ENCODE data around the gene HSPH1. TPM values are rescaled to one million over a fixed set of nuclear protein-coding genes. Genes with fewer than 3 reads are reported as not detected.

The HSPH1 gene
- total and polyA plus RNA-seq, 2 of the 13 experiments (the other 11 are each of a cell fraction or from before 2014, with no cell fraction given), result 13.0 to 62.9 TPM

DNA sequence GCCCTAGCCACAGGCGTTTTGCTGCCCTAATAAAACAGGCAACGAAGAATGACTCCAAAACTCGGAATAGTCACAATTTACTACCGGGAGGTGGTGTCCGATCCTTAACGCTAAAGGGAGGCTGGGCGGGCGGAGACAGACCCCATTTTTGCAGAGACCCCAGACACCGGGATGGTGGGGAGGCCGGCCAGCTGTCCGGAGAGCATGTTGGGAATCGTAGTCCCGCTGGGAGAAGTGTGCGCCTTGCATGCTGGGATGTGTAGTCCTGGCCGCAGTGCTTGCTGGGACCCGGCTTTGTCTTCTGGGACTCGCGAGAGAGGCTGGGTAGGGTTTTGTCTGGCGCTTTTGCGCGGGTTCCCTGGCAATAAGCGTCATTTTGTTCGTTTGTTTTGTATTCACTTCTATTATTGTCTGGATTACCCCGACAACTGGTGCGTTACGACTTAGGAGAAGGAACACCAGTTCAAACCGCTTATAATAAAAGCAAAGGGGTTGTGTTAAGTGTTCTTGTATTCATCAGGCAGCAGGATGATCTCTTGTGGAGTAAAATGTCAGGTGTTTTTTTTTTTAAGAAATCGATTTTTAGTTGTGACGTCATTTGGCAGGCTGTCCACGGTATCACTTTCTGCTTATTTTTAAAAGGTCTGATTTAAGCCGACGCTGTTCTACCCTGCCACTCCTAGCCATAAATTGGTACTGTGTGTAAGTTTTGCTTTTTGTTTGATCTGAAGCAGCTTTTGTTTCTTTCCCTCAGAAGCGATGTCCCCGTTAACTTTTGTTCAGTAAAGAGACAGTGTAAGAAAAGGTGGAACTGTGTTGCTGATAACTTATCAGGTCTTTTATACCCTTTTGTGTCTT lies 676 bp upstream of the HSPH1 start (continued):
- TF ChIP-seq U2AF2 (IDR thresholded peaks at IDR 0.05; ENCODE audit: low read depth, low read length) (no peak), FOSL1 (CRISPR knock-in tag; IDR thresholded peaks at IDR 0.05; ENCODE audit: borderline replicate concordance) (no peak), POLR2A (IDR thresholded peaks at IDR 0.05; ENCODE audit: insufficient read depth in 1 of 2, low read depth in 2 of 2, low read length in 2 of 2) (peak; percentile 57 to 58), ZNF468 (CRISPR knock-in tag; IDR thresholded peaks at IDR 0.05) (no peak), KLF13 (CRISPR knock-in tag; IDR thresholded peaks at IDR 0.05) (no peak), ZZZ3 (CRISPR knock-in tag; IDR thresholded peaks at IDR 0.05; ENCODE audit: borderline replicate concordance) (no peak), TAF15 (IDR thresholded peaks at IDR 0.05; ENCODE audit: low read depth, low read length, poor library complexity, severe bottlenecking) (no peak)
- TF ChIP-seq, protein P1, sequence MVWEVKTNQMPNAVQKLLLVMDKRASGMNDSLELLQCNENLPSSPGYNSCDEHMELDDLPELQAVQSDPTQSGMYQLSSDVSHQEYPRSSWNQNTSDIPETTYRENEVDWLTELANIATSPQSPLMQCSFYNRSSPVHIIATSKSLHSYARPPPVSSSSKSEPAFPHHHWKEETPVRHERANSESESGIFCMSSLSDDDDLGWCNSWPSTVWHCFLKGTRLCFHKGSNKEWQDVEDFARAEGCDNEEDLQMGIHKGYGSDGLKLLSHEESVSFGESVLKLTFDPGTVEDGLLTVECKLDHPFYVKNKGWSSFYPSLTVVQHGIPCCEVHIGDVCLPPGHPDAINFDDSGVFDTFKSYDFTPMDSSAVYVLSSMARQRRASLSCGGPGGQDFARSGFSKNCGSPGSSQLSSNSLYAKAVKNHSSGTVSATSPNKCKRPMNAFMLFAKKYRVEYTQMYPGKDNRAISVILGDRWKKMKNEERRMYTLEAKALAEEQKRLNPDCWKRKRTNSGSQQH (CRISPR knock-in tag; IDR thresholded peaks at IDR 0.05; ENCODE audit: low read depth), result no peak
- TF ChIP-seq, protein P2, sequence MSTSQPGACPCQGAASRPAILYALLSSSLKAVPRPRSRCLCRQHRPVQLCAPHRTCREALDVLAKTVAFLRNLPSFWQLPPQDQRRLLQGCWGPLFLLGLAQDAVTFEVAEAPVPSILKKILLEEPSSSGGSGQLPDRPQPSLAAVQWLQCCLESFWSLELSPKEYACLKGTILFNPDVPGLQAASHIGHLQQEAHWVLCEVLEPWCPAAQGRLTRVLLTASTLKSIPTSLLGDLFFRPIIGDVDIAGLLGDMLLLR (CRISPR knock-in tag; IDR thresholded peaks at IDR 0.05), result no peak
- TF ChIP-seq, protein P3, sequence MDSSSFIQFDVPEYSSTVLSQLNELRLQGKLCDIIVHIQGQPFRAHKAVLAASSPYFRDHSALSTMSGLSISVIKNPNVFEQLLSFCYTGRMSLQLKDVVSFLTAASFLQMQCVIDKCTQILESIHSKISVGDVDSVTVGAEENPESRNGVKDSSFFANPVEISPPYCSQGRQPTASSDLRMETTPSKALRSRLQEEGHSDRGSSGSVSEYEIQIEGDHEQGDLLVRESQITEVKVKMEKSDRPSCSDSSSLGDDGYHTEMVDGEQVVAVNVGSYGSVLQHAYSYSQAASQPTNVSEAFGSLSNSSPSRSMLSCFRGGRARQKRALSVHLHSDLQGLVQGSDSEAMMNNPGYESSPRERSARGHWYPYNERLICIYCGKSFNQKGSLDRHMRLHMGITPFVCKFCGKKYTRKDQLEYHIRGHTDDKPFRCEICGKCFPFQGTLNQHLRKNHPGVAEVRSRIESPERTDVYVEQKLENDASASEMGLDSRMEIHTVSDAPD (CRISPR knock-in tag; IDR thresholded peaks at IDR 0.05), result no peak
- TF ChIP-seq, protein P4, sequence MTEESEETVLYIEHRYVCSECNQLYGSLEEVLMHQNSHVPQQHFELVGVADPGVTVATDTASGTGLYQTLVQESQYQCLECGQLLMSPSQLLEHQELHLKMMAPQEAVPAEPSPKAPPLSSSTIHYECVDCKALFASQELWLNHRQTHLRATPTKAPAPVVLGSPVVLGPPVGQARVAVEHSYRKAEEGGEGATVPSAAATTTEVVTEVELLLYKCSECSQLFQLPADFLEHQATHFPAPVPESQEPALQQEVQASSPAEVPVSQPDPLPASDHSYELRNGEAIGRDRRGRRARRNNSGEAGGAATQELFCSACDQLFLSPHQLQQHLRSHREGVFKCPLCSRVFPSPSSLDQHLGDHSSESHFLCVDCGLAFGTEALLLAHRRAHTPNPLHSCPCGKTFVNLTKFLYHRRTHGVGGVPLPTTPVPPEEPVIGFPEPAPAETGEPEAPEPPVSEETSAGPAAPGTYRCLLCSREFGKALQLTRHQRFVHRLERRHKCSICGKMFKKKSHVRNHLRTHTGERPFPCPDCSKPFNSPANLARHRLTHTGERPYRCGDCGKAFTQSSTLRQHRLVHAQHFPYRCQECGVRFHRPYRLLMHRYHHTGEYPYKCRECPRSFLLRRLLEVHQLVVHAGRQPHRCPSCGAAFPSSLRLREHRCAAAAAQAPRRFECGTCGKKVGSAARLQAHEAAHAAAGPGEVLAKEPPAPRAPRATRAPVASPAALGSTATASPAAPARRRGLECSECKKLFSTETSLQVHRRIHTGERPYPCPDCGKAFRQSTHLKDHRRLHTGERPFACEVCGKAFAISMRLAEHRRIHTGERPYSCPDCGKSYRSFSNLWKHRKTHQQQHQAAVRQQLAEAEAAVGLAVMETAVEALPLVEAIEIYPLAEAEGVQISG (CRISPR knock-in tag; IDR thresholded peaks at IDR 0.05), result peak; percentile 79
- TF ChIP-seq, protein P5, sequence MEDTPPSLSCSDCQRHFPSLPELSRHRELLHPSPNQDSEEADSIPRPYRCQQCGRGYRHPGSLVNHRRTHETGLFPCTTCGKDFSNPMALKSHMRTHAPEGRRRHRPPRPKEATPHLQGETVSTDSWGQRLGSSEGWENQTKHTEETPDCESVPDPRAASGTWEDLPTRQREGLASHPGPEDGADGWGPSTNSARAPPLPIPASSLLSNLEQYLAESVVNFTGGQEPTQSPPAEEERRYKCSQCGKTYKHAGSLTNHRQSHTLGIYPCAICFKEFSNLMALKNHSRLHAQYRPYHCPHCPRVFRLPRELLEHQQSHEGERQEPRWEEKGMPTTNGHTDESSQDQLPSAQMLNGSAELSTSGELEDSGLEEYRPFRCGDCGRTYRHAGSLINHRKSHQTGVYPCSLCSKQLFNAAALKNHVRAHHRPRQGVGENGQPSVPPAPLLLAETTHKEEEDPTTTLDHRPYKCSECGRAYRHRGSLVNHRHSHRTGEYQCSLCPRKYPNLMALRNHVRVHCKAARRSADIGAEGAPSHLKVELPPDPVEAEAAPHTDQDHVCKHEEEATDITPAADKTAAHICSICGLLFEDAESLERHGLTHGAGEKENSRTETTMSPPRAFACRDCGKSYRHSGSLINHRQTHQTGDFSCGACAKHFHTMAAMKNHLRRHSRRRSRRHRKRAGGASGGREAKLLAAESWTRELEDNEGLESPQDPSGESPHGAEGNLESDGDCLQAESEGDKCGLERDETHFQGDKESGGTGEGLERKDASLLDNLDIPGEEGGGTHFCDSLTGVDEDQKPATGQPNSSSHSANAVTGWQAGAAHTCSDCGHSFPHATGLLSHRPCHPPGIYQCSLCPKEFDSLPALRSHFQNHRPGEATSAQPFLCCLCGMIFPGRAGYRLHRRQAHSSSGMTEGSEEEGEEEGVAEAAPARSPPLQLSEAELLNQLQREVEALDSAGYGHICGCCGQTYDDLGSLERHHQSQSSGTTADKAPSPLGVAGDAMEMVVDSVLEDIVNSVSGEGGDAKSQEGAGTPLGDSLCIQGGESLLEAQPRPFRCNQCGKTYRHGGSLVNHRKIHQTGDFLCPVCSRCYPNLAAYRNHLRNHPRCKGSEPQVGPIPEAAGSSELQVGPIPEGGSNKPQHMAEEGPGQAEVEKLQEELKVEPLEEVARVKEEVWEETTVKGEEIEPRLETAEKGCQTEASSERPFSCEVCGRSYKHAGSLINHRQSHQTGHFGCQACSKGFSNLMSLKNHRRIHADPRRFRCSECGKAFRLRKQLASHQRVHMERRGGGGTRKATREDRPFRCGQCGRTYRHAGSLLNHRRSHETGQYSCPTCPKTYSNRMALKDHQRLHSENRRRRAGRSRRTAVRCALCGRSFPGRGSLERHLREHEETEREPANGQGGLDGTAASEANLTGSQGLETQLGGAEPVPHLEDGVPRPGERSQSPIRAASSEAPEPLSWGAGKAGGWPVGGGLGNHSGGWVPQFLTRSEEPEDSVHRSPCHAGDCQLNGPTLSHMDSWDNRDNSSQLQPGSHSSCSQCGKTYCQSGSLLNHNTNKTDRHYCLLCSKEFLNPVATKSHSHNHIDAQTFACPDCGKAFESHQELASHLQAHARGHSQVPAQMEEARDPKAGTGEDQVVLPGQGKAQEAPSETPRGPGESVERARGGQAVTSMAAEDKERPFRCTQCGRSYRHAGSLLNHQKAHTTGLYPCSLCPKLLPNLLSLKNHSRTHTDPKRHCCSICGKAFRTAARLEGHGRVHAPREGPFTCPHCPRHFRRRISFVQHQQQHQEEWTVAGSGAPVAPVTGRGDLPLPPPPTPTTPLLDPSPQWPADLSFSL (CRISPR knock-in tag; IDR thresholded peaks at IDR 0.05), result no peak
- TF ChIP-seq, protein P6, sequence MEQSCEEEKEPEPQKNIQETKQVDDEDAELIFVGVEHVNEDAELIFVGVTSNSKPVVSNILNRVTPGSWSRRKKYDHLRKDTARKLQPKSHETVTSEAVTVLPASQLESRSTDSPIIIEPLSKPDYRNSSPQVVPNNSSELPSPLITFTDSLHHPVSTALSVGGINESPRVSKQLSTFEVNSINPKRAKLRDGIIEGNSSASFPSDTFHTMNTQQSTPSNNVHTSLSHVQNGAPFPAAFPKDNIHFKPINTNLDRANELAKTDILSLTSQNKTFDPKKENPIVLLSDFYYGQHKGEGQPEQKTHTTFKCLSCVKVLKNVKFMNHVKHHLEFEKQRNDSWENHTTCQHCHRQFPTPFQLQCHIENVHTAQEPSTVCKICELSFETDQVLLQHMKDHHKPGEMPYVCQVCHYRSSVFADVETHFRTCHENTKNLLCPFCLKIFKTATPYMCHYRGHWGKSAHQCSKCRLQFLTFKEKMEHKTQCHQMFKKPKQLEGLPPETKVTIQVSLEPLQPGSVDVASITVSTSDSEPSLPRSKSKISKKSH (CRISPR knock-in tag; IDR thresholded peaks at IDR 0.05; ENCODE audit: borderline replicate concordance), result no peak

Data from HepG2 (cell line).